HG03175 (cell line): ENCODE data around the gene C1orf56.

Experiments
- ATAC-seq: cut with Tn5 transposase; IDR thresholded peaks from one replicate; pipeline ENCODE4 v1.9.1; 2021; ENCODE audit warnings: mild to moderate bottlenecking, moderate library complexity; ENCODE audit not compliant: unreplicated experiment

The C1orf56 gene

GRCh38 chr1:151024540-151025146, 22.9 kb upstream of the C1orf56 start:
- no peak for ATAC-seq

GRCh38 chr1:151026460-151026859, 21.1 kb upstream of the C1orf56 start:
- no peak for ATAC-seq

GRCh38 chr1:151032164-151032563, 15.4 kb upstream of the C1orf56 start:
- ATAC-seq = no peak

- ATAC-seq = no peak
Measured at GRCh38 chr1:151035167-151035566, 12.4 kb upstream of the C1orf56 start.

GRCh38 chr1:151036356-151036755, 11.2 kb upstream of the C1orf56 start, which contains the start of gene BNIPL:
Gene BNIPL (plus strand): TSS chr1:151036586. CDS start chr1:151036726, 140 bp downstream.
- ATAC-seq = no peak

- no peak for ATAC-seq
Measured at GRCh38 chr1:151037032-151037431, 10.5 kb upstream of the C1orf56 start.

GRCh38 chr1:151039521-151039920, 8.0 kb upstream of the C1orf56 start:
- no peak for ATAC-seq

- ATAC-seq = no peak
Measured at GRCh38 chr1:151043163-151043562, 4.4 kb upstream of the C1orf56 start.

GRCh38 chr1:151047925-151048644, 534 bp downstream of the C1orf56 start:
- peak; percentile 66 for ATAC-seq

GRCh38 chr1:151048645-151049032, 1.1 kb downstream of the C1orf56 start:
- ATAC-seq = no peak

GRCh38 chr1:151049458-151049857, 1.9 kb downstream of the C1orf56 start:
- no peak for ATAC-seq

- ATAC-seq = no peak
Measured at GRCh38 chr1:151050051-151050688, 2.6 kb downstream of the C1orf56 start.

GRCh38 chr1:151051356-151052009, 3.9 kb downstream of the C1orf56 start:
- ATAC-seq = no peak

GRCh38 chr1:151054971-151055547, 7.5 kb downstream of the C1orf56 start:
- ATAC-seq = no peak

- no peak for ATAC-seq
Measured at GRCh38 chr1:151055581-151055980, 8.0 kb downstream of the C1orf56 start.

GRCh38 chr1:151056149-151056548, 8.6 kb downstream of the C1orf56 start:
- no peak for ATAC-seq

- no peak for ATAC-seq
Measured at GRCh38 chr1:151058692-151059091, 11.1 kb downstream of the C1orf56 start.

GRCh38 chr1:151059109-151060006, 11.8 kb downstream of the C1orf56 start, which contains the start of gene CDC42SE1:
Gene CDC42SE1 (minus strand): TSS chr1:151059622. CDS start chr1:151055730, 3,892 bp downstream.
- ATAC-seq = peak; percentile 88

GRCh38 chr1:151060007-151060656, 12.6 kb downstream of the C1orf56 start, which contains the start of gene MLLT11:
Gene MLLT11 (plus strand): TSS chr1:151060397. CDS start chr1:151067225, 6,828 bp downstream.
- ATAC-seq = no peak
